GM20000 (cell line): ENCODE results near the gene RBBP4.

Experiments
- DNase-seq: peaks from one replicate; pipeline ENCODE4 v3.0.0; 2012; ENCODE audit warnings: low spot score
- CTCF ChIP-seq: IDR thresholded peaks from 2 replicates; pipeline ENCODE4 v1.5.1; 2012; ENCODE audit warnings: mild to moderate bottlenecking, control low read depth; ENCODE audit errors: extremely low read depth, missing control alignments

RBBP4 gene

GRCh38 chr1:32701421-32701911 lies 50.5 kb downstream of the RBBP4 start:
- no peak for DNase-seq
- no peak for TF ChIP-seq CTCF

GRCh38 chr1:32701951-32702598 lies 51.1 kb downstream of the RBBP4 start:
- no peak for DNase-seq
- no peak for TF ChIP-seq CTCF

- DNase-seq, result peak; percentile 70
- no peak for TF ChIP-seq CTCF
These were observed 51.8 kb downstream of the RBBP4 start, which contains the start of gene SYNC for GRCh38 chr1:32702599-32703478. SYNC (minus strand) TSS chr1:32702770; CDS start chr1:32702660, 110 bp downstream.

- DNase-seq, result peak; percentile 22
- TF ChIP-seq CTCF, result no peak
These were observed 52.7 kb downstream of the RBBP4 start for GRCh38 chr1:32703479-32704291.

- TF ChIP-seq CTCF, result no peak
- DNase-seq, result no peak
These were observed 54.5 kb downstream of the RBBP4 start for GRCh38 chr1:32705516-32705915.

GRCh38 chr1:32706491-32706890 lies 55.5 kb downstream of the RBBP4 start:
- TF ChIP-seq CTCF, result no peak
- no peak for DNase-seq

- no peak for TF ChIP-seq CTCF
These were observed 58.1 kb downstream of the RBBP4 start for GRCh38 chr1:32709075-32709474.

More at GRCh38 chr1:32709075-32709474, 58.1 kb downstream of the RBBP4 start:
- DNase-seq, result no peak
